ENCODE data around the gene GALR1.
"Not testable (repeated sequence)": the region's sequence is repeated elsewhere in the genome, so short reads cannot be mapped to it uniquely, and the experiment has no call there.

Gene GALR1

GRCh38 chr18:77250501-77250925 is 865 bp downstream of the GALR1 start:
- no peak for DNase-seq (ENCODE audit: low read depth in 2 of 3, low spot score in 2 of 3)

GRCh38 chr18:77250926-77251729 is 1.5 kb downstream of the GALR1 start:
- no peak for DNase-seq (ENCODE audit: low read depth in 2 of 3, low spot score in 2 of 3)

- no peak for DNase-seq (ENCODE audit: low read depth in 2 of 3, low spot score in 2 of 3)
Measured at GRCh38 chr18:77251730-77252050, 2.0 kb downstream of the GALR1 start.

DNA sequence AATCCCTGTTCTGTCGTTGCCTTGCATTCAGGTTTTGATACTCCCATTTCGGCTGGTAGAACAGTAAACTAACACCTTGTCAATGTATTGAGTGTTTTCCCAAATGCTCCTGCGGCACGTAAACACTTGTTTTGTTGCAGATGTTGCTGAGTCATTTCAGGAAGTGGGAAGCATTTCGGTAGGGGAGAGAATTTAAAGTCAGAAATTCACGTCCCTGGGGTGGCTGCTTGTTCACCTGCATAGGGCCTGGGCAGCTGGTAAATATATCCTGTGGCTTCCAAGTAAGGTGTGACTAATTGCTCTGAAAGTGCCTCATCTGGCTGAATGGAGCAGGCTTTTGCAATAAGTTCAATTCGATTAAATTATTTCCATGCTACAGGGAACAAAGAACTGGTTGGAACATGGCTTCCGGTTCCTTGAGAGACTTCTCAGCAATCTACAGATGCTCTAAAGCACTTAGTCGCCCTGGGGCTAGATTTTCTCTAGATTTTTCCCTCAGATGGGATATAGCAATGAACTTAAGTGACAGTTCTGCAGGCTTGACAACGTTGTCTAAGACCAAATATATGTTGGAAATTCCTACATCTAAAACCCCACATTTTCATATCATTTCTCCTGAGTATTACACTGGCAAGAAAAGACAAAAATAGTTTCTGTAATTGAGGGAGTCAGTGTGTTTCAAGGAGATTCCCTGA is 5.2 kb downstream of the GALR1 start:
- DNase-seq (ENCODE audit: low read depth in 2 of 3, low spot score in 2 of 3): no peak

- no peak for DNase-seq (ENCODE audit: low read depth in 2 of 3, low spot score in 2 of 3)
Measured at GRCh38 chr18:77255426-77256105, 5.9 kb downstream of the GALR1 start.

- no peak for DNase-seq (ENCODE audit: low read depth in 2 of 3, low spot score in 2 of 3)
Measured at GRCh38 chr18:77262643-77263465, 13.2 kb downstream of the GALR1 start.

- DNase-seq (ENCODE audit: low read depth in 2 of 3, low spot score in 2 of 3): no peak
Measured at GRCh38 chr18:77263466-77263763, 13.8 kb downstream of the GALR1 start.

GRCh38 chr18:77267969-77268368 is 18.3 kb downstream of the GALR1 start:
- DNase-seq (ENCODE audit: low read depth in 2 of 3, low spot score in 2 of 3): no peak

GRCh38 chr18:77268456-77268855 is 18.8 kb downstream of the GALR1 start:
- no peak for DNase-seq (ENCODE audit: low read depth in 2 of 3, low spot score in 2 of 3)

- no peak for DNase-seq (ENCODE audit: low read depth in 2 of 3, low spot score in 2 of 3)
Measured at GRCh38 chr18:77271576-77272481, 22.2 kb downstream of the GALR1 start.

GRCh38 chr18:77290841-77291240 is 41.2 kb downstream of the GALR1 start:
- DNase-seq (ENCODE audit: low read depth in 2 of 3, low spot score in 2 of 3): not testable (repeated sequence)

- DNase-seq (ENCODE audit: low read depth in 2 of 3, low spot score in 2 of 3): no peak
Measured at GRCh38 chr18:77298172-77298571, 48.5 kb downstream of the GALR1 start.

GRCh38 chr18:77299706-77300105 is 50.1 kb downstream of the GALR1 start:
- no peak for DNase-seq (ENCODE audit: low read depth in 2 of 3, low spot score in 2 of 3)

DNA sequence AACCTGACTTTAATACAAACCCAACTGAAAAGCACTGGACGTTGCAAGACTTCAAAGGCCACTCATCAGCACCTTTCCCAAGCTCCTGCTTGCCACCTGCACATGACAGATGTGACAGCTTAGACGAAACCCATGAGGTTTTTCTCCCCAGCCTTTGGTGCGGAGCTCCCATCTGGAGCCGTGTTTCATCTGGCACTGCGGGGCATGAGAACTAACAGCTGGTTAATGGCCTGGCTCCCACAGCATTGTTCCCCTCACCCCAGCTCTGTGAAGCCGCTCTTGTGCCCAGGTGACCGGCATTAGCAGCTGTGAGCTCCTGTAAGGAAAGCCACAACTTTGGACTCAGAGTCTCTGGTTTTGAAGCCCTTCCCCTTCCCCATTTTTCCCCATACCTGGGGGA is 50.9 kb downstream of the GALR1 start:
- DNase-seq (ENCODE audit: low read depth in 2 of 3, low spot score in 2 of 3): no peak

DNA sequence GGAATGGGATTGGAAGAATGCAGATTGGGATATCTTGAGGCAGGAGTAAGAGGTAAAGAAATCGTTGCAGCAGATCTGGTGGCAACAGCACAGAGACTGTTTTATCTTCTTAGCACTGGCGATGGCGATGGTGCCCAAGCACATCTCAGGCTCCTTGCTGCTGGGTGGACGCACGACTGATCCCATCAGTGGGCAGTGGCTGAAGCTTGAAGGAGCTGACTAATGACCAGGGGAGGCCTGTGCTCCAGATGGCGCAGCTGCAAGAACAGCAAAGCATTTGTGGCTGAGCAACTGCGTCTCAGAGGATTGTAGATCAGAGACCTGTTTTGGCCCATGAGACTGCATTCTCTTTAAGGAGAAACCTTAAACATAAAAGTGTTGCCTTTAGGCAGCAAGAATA is 54.6 kb downstream of the GALR1 start:
- DNase-seq (ENCODE audit: low read depth in 2 of 3, low spot score in 2 of 3): no peak

DNA sequence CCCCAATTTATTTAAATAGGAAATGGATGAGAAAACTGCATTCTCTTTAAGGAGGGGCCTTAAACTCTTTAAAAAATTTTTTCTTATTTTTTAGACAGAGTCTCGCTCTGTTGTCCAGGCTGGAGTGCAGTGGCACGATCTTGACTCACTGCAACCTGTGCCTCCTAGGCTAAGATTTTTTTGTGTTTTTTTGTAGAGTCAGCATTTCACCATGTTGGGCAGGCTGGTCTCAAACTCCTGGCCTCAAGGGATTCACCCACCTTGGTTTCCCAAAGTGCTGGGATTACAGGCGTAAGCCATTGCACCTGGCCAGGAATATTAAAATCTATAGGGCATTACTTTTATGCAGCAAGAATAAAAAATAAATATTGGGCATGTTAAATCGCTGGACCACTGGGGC is 56.0 kb downstream of the GALR1 start:
- no peak for DNase-seq (ENCODE audit: low read depth in 2 of 3, low spot score in 2 of 3)

DNA sequence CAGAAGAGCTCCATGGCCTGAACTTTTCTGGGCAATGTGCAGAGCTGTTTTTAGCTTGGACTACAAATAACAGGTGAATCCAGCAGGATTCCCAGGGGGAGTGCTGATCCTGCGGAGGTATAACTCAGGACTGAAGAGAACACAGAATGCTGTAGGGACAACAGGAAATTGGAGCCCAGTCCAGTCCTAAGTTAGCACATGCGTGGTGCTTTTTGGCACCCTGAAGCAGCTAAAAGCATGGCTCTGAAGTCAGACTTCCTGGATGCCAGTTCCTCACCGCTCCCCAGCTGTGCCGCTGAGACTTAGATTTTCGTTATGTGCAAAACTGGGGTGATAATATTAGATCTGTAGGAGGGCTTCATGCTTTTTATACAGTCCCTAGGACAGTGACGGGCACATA is 58.6 kb downstream of the GALR1 start:
- no peak for DNase-seq (ENCODE audit: low read depth in 2 of 3, low spot score in 2 of 3)

DNA sequence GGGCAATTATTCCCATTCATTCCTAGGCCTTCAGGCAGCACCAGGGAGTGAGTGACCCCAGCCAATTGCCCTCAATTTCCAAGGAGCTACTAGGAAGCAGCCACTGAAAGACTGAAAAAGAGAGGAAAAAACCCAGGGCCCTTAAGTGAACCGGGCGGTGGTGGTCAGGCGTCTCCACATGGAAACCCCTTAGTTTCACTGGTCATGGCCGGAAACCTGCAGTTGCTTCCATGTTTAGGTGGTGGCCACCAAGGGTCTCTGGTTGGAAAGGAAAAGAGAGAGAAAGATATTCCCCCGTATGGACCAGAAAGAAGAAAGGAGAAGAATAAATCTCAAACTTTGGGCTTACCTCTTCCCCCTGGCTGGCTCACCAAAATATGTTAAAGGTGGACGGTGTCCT is 64.9 kb downstream of the GALR1 start:
- no peak for DNase-seq (ENCODE audit: low read depth in 2 of 3, low spot score in 2 of 3)

GRCh38 chr18:77314952-77315351 is 65.3 kb downstream of the GALR1 start:
- DNase-seq (ENCODE audit: low read depth in 2 of 3, low spot score in 2 of 3): no peak

- DNase-seq (ENCODE audit: low read depth in 2 of 3, low spot score in 2 of 3): no peak
Measured at GRCh38 chr18:77316008-77316407, 66.4 kb downstream of the GALR1 start.

DNA sequence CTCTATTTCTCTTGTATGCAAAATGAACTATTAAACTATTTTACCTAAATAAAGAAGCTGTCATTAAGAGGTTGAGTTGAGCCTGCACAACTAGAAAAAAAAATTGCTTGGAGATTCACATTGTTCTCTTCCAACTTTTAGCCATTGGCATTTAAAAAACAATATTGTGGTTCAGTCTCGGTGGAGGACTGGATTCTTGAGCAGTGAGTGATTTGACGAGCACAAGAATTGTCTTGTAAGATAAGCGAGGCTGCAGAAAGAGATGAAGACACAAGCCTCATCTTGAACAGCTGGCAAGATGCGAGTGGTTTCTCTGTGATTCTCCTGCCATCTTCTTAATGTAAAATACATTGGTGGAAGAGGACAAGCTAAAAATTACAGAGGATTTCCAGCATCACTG is 67.0 kb downstream of the GALR1 start:
- DNase-seq (ENCODE audit: low read depth in 2 of 3, low spot score in 2 of 3): no peak

Measured in activated CD8-positive, alpha-beta memory T cell treated with anti-CD3 and anti-CD28 coated beads for 48 hours (primary cell).